Astrocyte of the spinal cord (primary cell): ENCODE data around the gene MED15.

ENCODE experiments used
- DNase-seq: peaks from one replicate; pipeline ENCODE4 v3.0.0; 2011; ENCODE audit warnings: low read depth, low spot score
- H3K4me3 ChIP-seq: 2 replicates; pipeline ENCODE4 v1.5.1; 2011; ENCODE audit warnings: low read depth, mild to moderate bottlenecking, low read length, moderate library complexity
- in situ Hi-C: cut with HindIII; loops from 2 replicates; pipeline ENCODE4 v1.10.0; 2017; ENCODE audit warnings: low sequenced_read_pairs
- TF ChIP-seq, protein P1 (sequence below): IDR thresholded peaks from 2 replicates; pipeline ENCODE4 v1.5.1; 2012; ENCODE audit warnings: low read depth, mild to moderate bottlenecking, low read length, inconsistent platforms

MED15 gene

DNA sequence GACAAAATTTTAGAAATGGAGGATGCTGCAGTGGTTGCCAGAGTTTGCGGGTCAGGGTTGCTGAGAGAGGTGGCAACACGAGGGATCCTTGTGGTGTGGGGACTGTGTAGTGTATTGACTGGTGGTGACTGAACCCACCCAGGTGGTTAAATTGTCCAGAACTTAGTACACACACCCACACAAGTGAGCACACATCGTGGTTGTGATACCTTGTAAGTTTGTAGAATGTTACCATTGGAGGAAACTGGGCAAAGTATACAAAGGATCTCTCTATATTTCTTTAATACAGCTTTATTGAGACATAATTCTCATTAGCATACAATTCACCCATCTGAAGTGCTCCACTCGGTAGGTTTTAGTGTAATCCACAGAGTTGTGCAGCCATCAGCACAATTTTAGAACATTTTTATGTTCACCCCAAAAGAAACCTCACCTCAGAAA lies 56.1 kb downstream of the MED15 start:
- H3K4me3 ChIP-seq, result no peak overlapping the region

DNA sequence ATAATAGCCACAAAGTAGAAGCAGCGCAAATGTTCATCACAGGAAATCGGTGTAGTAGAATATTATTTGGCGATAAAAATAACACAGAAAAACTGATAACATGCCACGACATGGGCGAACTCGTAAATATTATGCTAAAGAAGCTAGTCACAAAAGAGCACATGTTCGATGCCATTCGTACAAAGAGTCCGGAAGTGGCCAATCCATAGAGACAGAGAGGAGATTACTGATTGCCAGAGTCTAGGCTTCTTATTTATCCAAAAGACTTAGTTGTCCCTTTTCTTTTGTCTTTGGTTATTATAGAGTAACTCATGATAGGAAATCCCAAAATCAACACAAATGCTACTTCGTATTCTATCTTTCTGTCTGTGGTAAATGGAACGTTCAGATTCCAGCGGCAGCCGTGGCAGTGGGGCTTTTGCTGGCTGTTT lies 56.5 kb downstream of the MED15 start:
- DNase-seq, result no peak
- in situ Hi-C loops, result no loop called here
- H3K4me3 ChIP-seq, result no peak overlapping the region
- TF ChIP-seq, protein P1, sequence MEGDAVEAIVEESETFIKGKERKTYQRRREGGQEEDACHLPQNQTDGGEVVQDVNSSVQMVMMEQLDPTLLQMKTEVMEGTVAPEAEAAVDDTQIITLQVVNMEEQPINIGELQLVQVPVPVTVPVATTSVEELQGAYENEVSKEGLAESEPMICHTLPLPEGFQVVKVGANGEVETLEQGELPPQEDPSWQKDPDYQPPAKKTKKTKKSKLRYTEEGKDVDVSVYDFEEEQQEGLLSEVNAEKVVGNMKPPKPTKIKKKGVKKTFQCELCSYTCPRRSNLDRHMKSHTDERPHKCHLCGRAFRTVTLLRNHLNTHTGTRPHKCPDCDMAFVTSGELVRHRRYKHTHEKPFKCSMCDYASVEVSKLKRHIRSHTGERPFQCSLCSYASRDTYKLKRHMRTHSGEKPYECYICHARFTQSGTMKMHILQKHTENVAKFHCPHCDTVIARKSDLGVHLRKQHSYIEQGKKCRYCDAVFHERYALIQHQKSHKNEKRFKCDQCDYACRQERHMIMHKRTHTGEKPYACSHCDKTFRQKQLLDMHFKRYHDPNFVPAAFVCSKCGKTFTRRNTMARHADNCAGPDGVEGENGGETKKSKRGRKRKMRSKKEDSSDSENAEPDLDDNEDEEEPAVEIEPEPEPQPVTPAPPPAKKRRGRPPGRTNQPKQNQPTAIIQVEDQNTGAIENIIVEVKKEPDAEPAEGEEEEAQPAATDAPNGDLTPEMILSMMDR, result no peak

More for the DNA sequence above, 56.1 kb downstream of the MED15 start:
- TF ChIP-seq, protein P1, result no peak
- DNase-seq, result no peak
- in situ Hi-C loops, result no loop called here

DNA sequence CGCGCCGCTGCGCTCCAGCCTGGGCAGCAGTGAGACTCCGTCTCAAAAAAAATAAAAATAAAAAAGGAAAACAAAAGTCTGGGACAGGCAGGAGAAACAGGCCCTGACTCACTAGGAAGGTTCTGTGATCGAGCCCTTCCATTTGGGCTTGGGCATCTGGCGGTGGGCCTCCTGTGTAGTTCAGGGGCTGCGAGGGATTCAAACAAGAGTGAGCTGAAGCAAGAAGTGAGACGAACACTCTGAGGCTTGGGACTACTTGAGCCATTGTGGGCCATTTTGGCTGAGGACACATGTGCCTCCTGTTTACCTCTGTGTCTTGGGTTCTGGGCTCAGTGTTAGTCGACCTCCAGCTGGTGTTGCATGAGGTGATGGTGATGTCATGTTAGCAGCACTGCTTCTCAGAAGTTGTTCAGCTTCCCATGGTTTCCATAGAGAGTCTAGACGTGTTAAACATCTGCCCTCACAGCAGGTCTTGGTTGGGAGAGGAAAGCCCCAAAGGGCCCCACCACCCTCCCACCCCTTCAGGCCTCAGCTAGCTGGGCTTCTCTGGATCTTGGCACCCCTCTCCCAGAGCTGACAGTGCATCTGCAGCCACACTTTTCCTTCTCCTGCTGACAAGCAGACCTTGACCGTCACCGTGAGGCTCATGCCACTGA lies 57.8 kb downstream of the MED15 start:
- DNase-seq, result peak; percentile 65
- TF ChIP-seq, protein P1, result no peak
- H3K4me3 ChIP-seq, result no peak overlapping the region
- in situ Hi-C loops, result no loop called here

DNA sequence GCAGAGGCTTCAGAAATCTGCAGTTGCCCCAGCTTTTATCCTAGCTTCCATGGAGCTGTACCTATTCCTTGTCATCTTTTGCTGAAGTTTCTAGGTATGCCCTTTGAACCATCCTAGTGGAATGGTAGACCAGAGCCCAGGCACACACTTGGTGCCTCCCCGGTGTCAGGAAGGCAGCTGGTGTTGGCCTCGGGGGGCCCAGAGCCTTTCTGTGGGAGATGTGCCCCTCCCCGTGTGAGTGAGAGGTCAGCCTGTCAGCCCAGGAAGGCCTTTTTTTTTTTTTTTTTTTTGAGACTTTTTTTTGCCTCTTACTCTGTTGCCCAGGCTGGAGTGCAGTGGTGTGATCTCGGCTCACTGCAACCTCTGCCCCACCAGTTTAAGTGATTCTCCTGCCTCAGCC lies 58.4 kb downstream of the MED15 start:
- in situ Hi-C loops, result no loop called here
- TF ChIP-seq, protein P1, result no peak
- DNase-seq, result no peak
- H3K4me3 ChIP-seq, result no peak overlapping the region

DNA sequence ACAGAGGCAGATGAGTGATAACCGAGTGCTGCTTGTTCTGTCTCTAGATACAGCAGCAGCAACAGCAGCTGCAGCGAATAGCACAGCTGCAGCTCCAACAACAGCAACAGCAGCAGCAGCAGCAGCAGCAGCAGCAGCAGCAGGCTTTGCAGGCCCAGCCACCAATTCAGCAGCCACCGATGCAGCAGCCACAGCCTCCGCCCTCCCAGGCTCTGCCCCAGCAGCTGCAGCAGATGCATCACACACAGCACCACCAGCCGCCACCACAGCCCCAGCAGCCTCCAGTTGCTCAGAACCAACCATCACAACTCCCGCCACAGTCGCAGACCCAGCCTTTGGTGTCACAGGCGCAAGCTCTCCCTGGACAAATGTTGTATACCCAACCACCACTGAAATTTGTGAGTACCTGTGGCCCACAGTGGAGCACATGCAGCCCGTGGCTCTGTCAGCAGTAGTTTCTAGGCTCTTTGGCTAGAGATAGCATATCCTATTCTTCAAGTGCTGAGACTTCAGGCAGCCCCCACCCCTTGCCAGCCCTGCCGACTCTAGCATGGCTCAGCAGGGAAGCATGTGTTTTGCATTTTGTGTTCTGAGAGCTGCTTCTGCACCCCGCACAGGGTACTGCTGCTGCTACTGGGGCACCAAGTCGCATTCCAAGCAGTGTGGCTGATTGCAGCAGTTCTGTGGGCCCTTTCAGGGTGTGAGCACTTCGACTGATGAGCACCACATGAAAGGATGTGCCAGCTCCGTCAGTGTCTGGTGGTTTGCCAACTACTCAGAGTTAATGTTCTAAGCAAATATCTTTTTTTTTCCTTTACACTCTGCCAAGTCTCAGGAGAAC lies 59.2 kb downstream of the MED15 start:
- peak; percentile 77 for DNase-seq
- TF ChIP-seq, protein P1, result no peak
- in situ Hi-C loops, result no loop called here
- H3K4me3 ChIP-seq, result no peak overlapping the region

DNA sequence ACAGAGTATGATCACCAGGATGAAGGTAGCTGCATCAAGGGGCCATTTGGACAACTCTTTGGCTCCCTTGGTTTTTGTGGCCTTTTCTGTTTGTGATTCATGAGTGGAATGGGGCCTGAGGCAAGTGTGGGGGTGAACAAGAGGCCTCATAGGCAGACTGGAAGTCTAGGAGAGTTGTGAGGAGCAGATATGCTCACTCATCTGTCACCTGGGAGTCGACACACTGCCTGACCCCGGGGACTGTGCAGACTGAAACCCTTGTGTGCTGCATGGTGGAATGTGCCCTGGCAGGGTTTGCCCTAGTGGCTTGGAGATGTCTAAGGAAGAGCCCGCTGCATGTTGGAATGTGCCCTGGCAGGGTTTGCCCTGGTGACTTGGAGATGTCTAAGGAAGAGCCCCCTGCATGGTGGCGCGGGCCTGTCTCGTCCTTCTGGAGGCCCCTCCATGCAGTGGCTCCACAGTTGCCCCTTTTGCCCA lies 60.0 kb downstream of the MED15 start:
- DNase-seq, result peak; percentile 55
- TF ChIP-seq, protein P1, result no peak
- no peak overlapping the region for H3K4me3 ChIP-seq
- in situ Hi-C loops, result no loop called here
